ENCODE data around the gene TXNIP.

DNA sequence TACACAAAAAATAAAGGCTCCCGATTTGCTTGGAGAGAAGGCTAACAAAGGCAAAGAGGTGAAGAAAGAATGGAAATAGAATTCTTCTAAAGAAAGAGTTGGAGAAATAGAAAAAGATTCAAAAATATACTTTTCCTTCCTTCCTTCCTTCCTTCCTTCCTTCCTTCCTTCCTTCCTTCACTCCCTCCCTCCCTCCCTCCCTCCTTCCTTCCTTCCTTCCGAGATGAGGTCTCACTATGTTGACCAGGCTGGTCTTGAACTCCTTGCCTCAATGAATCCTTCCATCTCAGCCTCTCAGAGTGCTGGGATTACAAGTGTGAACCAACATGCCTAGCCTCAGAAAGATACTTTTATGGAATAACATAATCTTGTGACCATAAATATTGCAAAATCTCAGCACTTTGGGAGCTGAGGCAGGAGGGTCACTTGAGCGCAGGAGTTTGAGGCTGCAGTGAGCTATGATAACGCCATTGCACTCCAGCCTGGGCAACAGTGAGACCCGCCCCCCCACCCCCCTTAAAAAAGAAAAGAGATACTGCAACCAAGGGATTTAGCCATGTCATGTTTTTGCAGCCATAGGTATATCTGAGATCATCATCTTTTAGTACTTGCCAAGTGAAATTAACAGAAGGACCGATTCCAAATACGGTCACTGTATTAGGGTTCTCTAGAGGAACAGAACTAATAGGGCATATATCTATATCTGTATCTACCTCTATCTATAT, 26.2 kb upstream of the TXNIP start:
- TF ChIP-seq POLR2AphosphoS5 (IDR thresholded peaks at IDR 0.05; ENCODE audit: insufficient read depth in 1 of 2, low read depth in 1 of 2) (no peak), POLR2A (IDR thresholded peaks at IDR 0.05) (no peak)
- TF ChIP-seq, protein P1, sequence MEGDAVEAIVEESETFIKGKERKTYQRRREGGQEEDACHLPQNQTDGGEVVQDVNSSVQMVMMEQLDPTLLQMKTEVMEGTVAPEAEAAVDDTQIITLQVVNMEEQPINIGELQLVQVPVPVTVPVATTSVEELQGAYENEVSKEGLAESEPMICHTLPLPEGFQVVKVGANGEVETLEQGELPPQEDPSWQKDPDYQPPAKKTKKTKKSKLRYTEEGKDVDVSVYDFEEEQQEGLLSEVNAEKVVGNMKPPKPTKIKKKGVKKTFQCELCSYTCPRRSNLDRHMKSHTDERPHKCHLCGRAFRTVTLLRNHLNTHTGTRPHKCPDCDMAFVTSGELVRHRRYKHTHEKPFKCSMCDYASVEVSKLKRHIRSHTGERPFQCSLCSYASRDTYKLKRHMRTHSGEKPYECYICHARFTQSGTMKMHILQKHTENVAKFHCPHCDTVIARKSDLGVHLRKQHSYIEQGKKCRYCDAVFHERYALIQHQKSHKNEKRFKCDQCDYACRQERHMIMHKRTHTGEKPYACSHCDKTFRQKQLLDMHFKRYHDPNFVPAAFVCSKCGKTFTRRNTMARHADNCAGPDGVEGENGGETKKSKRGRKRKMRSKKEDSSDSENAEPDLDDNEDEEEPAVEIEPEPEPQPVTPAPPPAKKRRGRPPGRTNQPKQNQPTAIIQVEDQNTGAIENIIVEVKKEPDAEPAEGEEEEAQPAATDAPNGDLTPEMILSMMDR (IDR thresholded peaks at IDR 0.05): no peak

All from vagina (tissue), 2 donors.